ENCODE data around the gene COL7A1. TPM values are rescaled to one million over a fixed set of nuclear protein-coding genes. Genes with fewer than 3 reads are reported as not detected.

COL7A1 gene
- total and polyA plus RNA-seq, 7 donors, result 1.4 to 15.4 (median 3.0) TPM

DNA sequence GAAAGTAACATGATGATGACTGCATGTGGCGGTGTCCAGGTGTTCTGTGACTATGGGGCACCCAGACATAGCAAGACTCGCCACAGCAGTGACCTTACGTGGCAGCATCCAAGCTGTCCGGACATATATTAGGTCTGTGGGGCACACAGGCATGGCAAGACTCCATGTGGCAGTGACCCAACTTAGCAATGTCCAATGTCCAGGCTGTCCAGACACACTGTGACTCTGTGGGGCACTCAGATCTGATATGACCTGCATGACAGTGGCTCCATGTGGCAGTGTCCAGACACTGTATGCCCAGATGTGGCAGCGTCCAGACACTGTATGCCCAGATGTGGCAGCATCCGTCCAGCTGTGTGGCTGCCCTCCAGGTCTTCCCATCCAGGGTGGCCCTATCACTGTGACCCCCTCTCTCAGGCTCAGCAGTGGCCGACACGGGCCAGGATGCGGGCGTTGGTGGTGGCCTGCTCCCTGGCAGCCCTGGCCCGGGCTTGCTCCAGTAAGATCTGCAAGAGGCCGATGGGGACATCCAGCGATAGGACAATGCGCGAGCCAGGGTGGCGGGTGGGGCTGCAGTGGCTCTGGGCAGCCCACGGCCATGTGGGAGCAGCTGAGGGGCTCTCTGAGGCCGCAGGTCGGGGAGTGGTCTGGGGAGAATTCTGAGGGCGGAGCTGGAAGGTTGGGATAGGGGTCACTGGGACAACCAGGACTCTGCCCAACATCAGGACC lies 32.6 kb downstream of the COL7A1 start:
- TF ChIP-seq POLR2AphosphoS5 (IDR thresholded peaks at IDR 0.05) (no peak), EP300 (IDR thresholded peaks at IDR 0.05) (no peak), POLR2A (IDR thresholded peaks at IDR 0.05) (no peak)
- TF ChIP-seq, protein P1, sequence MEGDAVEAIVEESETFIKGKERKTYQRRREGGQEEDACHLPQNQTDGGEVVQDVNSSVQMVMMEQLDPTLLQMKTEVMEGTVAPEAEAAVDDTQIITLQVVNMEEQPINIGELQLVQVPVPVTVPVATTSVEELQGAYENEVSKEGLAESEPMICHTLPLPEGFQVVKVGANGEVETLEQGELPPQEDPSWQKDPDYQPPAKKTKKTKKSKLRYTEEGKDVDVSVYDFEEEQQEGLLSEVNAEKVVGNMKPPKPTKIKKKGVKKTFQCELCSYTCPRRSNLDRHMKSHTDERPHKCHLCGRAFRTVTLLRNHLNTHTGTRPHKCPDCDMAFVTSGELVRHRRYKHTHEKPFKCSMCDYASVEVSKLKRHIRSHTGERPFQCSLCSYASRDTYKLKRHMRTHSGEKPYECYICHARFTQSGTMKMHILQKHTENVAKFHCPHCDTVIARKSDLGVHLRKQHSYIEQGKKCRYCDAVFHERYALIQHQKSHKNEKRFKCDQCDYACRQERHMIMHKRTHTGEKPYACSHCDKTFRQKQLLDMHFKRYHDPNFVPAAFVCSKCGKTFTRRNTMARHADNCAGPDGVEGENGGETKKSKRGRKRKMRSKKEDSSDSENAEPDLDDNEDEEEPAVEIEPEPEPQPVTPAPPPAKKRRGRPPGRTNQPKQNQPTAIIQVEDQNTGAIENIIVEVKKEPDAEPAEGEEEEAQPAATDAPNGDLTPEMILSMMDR (IDR thresholded peaks at IDR 0.05), result no peak
- DNase-seq, result no peak
- WGBS, 2 donors, result 83 to 91% methylated on average over 20 of the region's 20 CpGs
- Histone ChIP-seq H3K4me3 (no peak overlapping the region), H3K4me1 (peaks cover 0 to 38% (median 30%) of the 10 kb centered on the region in 4 donors), H3K27ac (no peak overlapping the region), H3K36me3 (no peaks in the 10 kb centered on the region), H3K27me3 (no peaks in the 10 kb centered on the region), H3K9me3 (no peaks in the 10 kb centered on the region)
- intact Hi-C loops (cut with DNase I), result no loop called here

DNA sequence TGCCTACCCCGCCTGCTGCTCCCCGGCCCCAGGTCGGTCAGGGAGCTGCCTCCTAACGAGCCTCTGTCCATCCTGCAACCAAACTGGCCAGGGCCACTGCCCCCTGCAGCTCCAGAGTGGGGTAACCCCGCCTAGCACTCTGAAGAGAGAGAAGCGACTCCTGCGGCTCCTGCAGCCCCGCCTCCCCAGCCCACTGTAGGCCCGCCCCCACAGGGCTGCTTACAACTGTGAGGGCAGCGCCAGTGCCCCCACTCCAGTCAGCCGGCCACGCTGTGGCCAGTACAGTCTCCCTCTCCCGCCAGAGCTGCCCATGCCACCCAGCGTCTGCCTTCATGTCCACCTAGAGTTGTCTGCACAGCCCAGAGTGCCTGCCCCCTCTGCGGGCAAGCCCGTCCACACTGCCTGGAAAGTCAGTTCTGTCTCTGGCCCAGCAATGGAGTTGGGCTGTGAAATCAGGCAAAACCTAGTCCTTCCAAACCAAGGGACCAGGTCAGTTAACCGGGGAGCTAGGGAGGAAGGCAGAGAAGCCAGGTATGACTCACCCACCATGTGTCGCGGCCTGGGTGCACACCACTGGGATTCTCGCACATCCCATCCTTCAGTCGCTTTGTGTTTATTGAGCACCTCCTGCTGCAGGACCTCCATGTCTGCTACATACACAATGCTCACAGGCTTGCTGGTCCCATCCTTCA lies 33.9 kb downstream of the COL7A1 start:
- intact Hi-C loops (cut with DNase I), result loop anchor here (2.0 kb wide), 2 partner anchors 48 to 74 kb away; partner anchors contain the start of genes SLC26A6 and UQCRC1
- H3K36me3 ChIP-seq, result no peaks in the 10 kb centered on the region
- H3K9me3 ChIP-seq, result no peaks in the 10 kb centered on the region
- H3K4me3 ChIP-seq, result peak overlapping the region; percentile 11 to 49 (median 44)
- H3K27me3 ChIP-seq, result no peaks in the 10 kb centered on the region
- TF ChIP-seq, protein P1 (IDR thresholded peaks at IDR 0.05), result peak in 2 of 4 experiments; percentile 21 to 27
- TF ChIP-seq POLR2AphosphoS5 (IDR thresholded peaks at IDR 0.05), result no peak
- no peak for TF ChIP-seq POLR2A (IDR thresholded peaks at IDR 0.05)
- TF ChIP-seq EP300 (IDR thresholded peaks at IDR 0.05), result no peak
- H3K27ac ChIP-seq, result peak overlapping the region; percentile 71 to 85 (median 74)
- DNase-seq, result peak; percentile 88
- peaks cover 0 to 47% (median 40%) of the 10 kb centered on the region in 4 donors for H3K4me1 ChIP-seq
- 43 to 55% methylated on average over 21 of the region's 21 CpGs for WGBS, 2 donors

DNA sequence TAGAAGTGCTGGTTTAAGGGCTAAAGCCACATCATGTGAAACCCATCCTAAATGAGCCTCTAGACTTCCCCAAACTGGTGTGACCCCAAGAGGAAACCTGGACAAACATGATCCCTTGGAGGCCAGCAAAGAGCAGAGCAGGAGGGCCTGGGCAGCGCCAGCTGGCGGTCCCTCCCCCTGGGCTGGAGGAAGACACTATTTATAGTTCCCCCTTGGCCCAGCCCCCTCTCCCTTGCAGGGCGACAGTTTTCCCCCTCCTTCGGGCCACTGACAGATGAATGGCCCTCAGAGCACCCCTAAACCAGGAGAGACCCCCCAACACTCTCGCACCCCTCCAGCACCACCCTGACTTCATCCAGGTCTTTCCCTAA lies 34.5 kb downstream of the COL7A1 start:
- no peaks in the 10 kb centered on the region for H3K9me3 ChIP-seq
- intact Hi-C loops (cut with DNase I), result loop anchor here (2.0 kb wide), 2 partner anchors 48 to 74 kb away; partner anchors contain the start of genes SLC26A6 and UQCRC1
- peak overlapping the region; percentile 11 to 49 (median 44) for H3K4me3 ChIP-seq
- TF ChIP-seq POLR2A (IDR thresholded peaks at IDR 0.05), result no peak
- TF ChIP-seq POLR2AphosphoS5 (IDR thresholded peaks at IDR 0.05), result no peak
- no peak for TF ChIP-seq EP300 (IDR thresholded peaks at IDR 0.05)
- TF ChIP-seq, protein P1 (IDR thresholded peaks at IDR 0.05), result no peak
- H3K4me1 ChIP-seq, result peaks cover 0 to 52% (median 42%) of the 10 kb centered on the region in 4 donors
- WGBS, 2 donors, result 25 to 51% methylated on average over 5 of the region's 5 CpGs
- peak overlapping the region; percentile 71 to 85 (median 74) for H3K27ac ChIP-seq
- DNase-seq, result peak; percentile 76
- no peaks in the 10 kb centered on the region for H3K27me3 ChIP-seq
- H3K36me3 ChIP-seq, result no peaks in the 10 kb centered on the region

DNA sequence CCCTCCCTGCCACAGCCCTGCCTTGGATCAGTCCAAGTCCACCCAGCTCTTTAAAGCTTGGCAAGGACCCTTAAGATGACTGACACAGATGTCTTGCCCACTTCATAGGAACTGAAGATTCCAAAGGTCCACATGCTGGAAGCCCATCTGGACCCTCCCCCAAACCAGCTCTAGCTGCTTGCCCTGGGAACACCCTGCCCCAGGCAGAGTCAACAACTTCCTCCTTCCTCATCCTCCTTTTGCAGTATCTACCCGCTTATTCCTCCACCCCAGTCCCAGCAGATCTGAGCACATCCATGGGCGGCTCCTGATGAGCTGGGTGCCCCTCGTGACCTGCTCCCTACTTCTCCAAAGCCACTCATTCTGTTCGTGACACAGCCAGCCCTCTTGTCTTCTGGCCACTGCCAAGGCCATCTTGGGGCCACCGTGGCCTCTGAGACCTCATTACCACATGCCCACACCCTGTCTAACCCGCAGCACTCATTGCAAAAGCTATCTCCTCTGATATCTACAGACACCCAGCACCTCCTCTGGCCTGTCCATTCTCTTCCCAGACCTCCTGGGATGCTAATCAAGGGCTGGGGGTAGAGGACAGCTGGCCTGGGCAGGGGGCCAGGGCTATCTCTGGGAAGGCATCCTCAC lies 36.5 kb downstream of the COL7A1 start:
- TF ChIP-seq POLR2A (IDR thresholded peaks at IDR 0.05) (no peak), POLR2AphosphoS5 (IDR thresholded peaks at IDR 0.05) (no peak), EP300 (IDR thresholded peaks at IDR 0.05) (no peak)
- TF ChIP-seq, protein P1 (IDR thresholded peaks at IDR 0.05), result no peak
- 51 to 66% methylated on average over 6 of the region's 6 CpGs for whole genome bisulfite sequencing, 2 donors
- H3K27me3 ChIP-seq, result no peaks in the 10 kb centered on the region
- no peaks in the 10 kb centered on the region for H3K9me3 ChIP-seq
- DNase-seq, result peak; percentile 80
- H3K4me3 ChIP-seq, result no peak overlapping the region
- intact Hi-C loops (cut with DNase I), result loop anchor here (5.0 kb wide), 2 partner anchors 111 to 156 kb away; partner anchors contain the start of gene ATRIP
- H3K36me3 ChIP-seq, result no peaks in the 10 kb centered on the region
- peak overlapping the region; percentile 66 to 83 (median 74) for H3K27ac ChIP-seq
- peaks cover 0 to 52% (median 42%) of the 10 kb centered on the region in 4 donors for H3K4me1 ChIP-seq
